Adipose tissue (tissue), 3 donors: ENCODE measurements around the gene CDH4. TPM values are rescaled to one million over a fixed set of nuclear protein-coding genes. Genes with fewer than 3 reads are reported as not detected.

Source experiments
- H3K27ac ChIP-seq: one replicate; pipeline ENCODE4 v1.5.1; 2013; ENCODE audit warnings: low read depth, low read length
- WGBS, 3 donors: extraction: QIAGEN DNeasy Blood & Tissue Kit; methylation state at CpG; one replicate each; pipeline ENCODE4 v1.1.7; 2013; 5-methylcytosine and 5-hydroxymethylcytosine counted together
- polyA plus RNA-seq, 3 donors: library from polyadenylated mRNA; stranded (reverse); fragments of 200-250 nt; gene quantifications; one replicate each; pipeline ENCODE4 v1.2.3, GENCODE V29; 2013
- donor health status: healthy with polysubstance abuse.
- donor health status: Bipolar disorder and iron deficiency.
- donor health status: healthy.

CDH4 gene
- polyA plus RNA-seq, 3 donors: 0.04 to 0.11 (median 0.05) TPM

DNA sequence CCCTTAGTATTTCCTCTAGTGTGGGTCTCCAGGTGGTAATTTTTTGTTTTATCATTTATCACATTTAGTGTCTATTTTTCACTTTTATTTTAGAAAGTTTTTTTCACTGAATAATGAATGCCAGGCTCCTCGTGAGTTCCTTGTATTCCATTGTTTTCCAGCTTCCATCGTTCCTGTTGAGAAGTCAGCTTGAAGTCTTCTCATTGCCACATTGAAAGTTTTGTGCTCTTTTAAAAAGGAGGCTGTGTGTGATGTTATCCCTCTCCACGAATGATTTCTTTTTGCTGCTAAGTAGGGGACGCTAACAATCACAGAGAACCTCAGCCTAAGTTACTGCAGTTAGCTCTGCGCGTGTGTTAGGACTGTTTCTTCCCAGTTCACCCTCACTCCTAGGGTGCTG is 619.1 kb downstream of the CDH4 start:
- 79 to 85% (median 84%) methylated on average over 6 of the region's 6 CpGs for WGBS, 3 donors

DNA sequence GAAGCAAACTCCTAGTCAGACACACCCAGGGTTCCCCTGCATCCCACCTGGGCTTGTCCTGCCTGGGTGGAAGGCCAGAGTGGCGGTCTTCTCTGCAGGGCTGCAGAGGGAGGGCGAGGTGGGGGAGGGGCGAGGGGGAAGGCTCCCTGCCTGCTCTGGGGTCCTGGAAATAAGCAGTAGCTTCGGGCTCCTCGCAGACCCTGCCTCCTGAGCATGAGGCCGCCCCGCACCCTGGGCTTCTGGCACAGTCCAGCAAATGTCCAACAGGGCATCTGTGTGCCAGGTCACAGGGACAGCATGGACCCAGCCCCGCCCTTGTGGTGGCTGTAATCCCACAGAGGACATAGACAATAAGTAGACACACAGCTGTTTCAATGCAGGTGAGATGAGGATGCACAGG is 619.9 kb downstream of the CDH4 start:
- no peak overlapping the region for H3K27ac ChIP-seq
- WGBS, 3 donors: 78 to 84% (median 83%) methylated on average over 8 of the region's 8 CpGs

More for the DNA sequence above, 619.1 kb downstream of the CDH4 start:
- no peak overlapping the region for H3K27ac ChIP-seq

DNA sequence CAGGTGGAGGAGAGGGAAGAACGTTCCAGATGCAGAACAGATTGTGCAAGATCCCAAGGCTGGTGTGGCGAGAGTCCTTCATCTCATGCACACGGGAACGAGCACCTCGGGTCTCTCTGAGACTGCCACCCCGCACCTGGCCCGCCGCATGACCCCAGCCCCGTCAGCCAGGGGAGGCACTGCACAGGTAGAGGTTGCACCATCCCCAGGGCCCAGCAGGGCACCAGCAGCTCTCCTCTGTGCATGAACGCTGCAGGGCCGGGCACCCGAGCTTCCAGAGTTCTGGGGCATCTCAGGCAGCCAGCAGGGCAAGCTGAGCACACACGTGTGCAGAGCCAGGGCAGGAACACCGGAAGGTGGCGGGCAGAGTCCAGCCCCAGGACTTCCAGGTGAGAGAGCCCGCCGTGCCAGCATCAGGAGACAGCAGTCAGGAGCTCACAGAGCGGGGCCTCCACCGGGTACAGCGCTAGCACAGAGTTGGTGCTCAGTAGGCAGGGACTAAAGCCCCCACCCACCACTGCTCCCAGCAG is 620.4 kb downstream of the CDH4 start:
- 85 to 88% (median 87%) methylated on average over 20 of the region's 20 CpGs for WGBS, 3 donors
- no peak overlapping the region for H3K27ac ChIP-seq

DNA sequence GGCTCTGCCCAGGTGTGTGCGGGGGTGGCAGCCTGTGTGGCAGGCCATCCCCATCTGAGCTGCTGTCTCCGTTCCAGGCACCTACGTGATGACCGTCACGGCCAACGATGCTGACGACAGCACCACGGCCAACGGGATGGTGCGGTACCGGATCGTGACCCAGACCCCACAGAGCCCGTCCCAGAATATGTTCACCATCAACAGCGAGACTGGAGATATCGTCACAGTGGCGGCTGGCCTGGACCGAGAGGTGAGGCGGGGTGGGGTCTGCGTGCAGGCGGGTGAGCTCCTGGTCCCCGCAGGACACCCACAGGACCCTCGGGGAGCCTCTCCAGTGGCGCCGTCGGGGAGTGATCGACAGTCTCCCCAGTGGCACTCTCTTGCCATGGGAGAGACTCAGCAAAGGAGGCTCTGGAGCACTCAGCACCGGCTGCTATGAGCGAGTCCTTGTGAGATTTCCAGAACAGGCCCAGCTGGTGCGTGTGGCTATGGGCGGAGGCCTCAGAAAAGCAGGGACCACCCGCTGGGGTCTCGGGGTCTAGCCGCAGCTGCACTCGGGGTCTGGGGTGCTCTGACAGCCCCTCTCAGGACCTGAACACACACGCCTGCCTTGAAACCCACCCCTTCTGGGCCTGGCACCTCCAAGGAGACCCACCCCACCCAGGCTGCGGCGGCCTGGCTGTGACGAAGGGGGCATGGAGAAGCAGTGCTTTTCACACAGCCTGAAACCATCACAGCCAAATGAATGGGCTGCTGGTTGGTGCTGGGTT is 621.8 kb downstream of the CDH4 start:
- 90 to 93% (median 92%) methylated on average over 36 to 38 of the region's 38 CpGs for WGBS, 3 donors
- no peak overlapping the region for H3K27ac ChIP-seq

DNA sequence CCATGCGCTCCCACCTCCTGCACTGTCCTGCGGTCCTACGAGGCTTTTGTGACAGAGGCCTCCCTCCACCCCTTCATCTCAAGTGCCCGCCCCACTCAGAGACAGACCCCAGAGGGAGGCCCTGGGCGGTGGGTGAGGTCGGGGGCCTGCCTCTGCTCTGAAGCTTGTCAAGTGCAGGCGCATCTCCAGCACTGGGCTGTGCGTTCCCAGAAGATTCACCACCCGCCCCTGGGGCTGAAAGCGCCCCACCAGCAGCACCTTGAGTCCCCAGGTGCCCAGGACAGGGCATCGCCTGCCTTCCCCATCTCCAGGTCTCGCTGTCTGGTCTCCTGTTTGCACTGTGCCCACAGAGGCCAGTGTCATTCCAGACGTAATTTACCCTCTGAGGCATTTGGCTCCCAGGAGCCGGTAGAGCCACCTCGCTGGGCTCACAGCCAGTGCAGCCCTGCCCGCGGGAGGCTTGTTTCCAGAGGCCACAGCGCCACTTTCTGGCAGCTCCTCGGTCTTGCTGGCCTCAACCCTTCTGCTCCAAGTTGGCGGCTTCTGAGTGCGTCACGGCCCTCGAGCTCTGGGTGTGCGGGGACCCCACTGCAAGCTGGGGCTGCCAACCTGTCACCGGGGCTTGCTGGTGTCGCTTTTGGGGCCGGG is 622.5 kb downstream of the CDH4 start:
- 57 to 65% (median 60%) methylated on average over 27 of the region's 27 CpGs for WGBS, 3 donors
- no peak overlapping the region for H3K27ac ChIP-seq

DNA sequence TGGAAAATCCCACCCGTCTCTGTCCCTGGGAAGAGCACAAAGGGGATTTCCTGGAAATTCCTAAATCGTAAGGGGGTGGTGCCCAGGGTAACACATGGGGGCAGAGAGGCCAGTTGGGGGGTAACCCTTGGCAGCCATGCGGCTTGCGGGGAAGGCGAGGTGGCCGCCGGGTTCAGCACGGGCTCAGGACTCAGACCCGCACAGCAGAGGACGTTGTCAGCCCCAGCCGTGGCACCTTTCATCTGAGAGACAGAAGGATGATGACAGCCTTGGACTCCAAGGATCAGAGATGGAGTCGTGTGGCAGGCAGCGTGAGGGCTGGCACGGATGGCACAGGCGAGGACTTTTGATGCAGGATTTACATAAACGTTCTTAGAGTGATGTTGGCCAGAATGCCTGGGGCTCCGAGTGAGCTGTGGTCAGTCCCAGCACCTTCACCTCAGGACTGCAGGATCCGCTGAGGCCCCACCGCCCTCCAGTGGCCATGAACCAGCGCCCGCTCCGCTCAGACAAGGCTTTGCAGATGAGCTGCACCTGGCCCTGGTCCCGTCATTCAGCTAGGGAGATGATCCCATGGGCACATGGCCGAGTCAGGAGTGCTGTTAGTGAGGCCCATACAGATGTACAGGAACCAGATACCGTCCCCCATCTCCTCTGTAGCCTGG is 623.3 kb downstream of the CDH4 start:
- 72 to 76% (median 72%) methylated on average over 25 of the region's 25 CpGs for WGBS, 3 donors
- no peak overlapping the region for H3K27ac ChIP-seq

DNA sequence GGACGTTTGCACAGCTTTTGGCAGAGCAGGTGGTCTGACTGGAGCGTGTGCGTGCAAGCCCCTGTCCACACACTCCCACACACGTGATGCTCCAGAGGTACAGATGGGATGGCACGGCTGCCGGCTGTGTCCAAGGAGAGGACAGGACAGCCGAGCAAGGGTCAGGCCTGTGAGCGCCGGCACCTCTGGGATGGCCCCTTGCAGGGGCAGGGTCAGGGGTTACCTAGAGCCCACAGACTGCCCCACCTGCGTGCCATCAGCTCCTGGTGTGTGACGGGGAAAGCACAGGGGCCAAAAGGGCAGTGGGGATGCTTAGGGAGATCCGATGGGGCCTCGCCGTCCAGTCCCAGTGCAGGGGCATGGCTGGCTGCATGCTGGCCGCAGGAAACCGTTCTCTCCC is 623.9 kb downstream of the CDH4 start:
- 74 to 83% (median 76%) methylated on average over 16 of the region's 16 CpGs for WGBS, 3 donors
- H3K27ac ChIP-seq: no peak overlapping the region

DNA sequence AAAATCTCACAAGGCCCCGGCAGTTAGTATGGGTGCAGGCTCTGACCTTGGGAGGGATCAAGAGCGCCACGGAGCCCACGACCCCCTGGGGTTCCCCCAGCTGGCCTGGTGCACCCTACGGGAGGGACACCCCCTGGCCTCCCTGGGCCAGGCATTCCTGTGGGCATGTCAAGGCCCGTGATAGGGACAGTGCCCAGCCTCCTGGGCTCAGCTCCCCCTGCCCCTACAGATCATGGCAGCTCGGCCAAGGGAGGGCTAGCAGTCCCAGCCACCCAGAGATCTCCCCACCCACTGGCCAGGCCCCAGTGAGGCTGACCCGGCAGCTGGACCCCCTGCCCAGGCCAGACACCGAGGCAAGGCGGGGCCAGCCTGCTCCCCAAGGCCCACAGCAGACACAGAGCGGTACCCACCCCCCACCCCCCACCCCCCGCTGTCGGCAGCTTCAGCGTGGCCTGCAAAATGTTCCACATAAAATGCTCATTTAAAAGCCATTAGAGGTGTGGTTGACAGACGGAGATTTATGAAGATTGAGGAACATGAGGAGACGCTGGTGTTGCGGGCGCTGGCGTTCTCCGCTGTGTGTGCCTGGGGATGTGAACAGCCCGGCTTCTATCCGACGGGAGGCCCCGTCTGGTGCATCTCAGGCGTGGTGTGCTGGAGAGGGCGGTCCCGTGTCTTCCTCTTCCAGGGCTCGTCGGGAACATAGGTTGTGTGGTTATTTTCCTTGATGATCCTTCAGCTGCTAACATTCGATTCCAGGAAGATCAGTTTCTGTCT is 625.1 kb downstream of the CDH4 start:
- no peak overlapping the region for H3K27ac ChIP-seq
- WGBS, 3 donors: 67 to 75% (median 71%) methylated on average over 30 of the region's 30 CpGs

DNA sequence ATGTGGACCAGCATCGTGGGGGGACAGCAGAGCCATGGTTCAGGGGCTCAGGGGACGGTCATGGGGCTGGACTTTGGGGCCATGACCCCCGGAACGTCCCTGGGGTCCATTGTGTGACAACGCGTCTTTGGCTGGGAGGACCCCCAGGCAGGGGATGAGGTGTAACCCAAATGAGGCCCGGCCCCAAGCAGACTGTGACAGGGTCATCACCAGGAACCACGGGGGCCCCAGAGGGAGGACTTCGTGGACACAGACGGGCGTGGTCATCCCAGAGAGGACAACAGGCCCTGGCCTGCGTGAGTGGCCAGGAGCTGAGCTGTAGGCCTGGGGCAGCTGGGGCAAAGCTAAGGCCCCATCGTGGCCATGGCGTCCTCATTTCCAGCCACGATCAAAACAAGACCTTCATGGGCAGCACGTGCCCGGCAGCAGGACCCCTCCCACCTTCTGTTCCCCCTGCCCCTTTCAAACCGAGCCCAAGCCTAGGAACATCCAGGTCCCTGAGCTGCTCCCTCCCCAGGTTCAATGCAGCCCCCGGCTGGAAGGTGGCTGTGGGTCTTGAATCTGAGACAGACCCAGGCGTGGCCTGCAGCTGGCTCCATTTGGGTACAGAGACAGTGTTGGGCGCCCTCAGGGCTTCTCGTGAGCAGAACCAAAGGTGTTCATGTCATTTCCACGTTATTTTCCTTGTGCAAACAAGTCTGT is 625.9 kb downstream of the CDH4 start:
- 82 to 83% (median 83%) methylated on average over 23 of the region's 23 CpGs for WGBS, 3 donors
- no peak overlapping the region for H3K27ac ChIP-seq

DNA sequence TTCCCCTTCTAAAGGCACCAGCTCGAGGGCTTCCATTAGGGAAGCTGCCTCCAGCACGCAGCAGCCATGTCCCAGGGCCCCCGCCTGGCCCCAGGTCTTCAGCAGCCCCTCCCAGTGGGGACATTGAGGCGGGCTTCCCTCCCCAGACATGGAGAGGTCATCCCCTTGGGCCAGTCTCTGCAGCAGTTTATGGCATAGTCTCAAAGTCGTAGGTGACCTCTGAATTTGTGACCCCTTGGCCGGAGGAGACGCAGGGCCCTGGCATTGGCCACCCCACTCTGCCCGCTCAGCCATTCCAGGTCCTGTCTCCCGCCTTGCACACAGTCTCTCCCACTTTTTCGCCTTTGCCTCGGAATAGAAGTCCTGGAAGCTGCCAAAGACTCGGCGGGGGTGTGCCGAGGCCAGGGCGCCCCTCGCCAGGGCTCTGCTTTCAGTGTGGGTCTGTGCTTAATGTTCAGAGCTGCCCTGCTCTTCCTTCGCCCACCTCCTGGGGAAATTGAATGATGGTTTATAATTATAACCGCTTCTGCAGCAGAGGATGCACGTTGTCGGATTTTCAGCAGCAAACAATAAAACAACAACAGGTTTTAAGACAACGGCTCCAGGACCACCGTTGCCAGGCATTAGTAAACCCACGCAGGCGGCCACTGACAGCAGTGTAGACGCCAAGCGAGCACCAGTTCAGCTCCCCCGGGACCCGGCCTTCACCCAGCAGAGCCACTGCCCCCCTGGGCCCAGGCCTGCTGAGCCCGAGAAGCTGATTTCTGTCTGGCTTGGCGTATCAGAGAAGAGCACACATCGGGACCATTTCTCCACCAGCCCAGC is 626.6 kb downstream of the CDH4 start:
- WGBS, 3 donors: 84 to 89% (median 85%) methylated on average over 30 to 31 of the region's 31 CpGs

DNA sequence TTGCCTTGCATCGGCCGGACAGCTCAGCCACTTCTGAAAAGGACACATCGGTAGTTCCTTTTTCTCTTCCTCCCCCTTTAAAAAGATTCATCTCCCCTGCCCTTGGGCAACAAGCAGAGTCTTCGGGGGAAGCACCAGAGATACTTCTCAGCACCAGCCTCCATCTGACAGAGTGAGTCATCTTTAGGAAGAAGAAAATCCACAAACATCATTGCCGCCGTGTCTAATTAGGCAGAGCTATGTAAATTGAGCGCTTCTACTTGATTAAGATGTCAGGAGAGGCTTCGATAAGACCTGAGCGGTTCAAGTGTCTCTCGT is 627.2 kb downstream of the CDH4 start:
- no peak overlapping the region for H3K27ac ChIP-seq
- 85 to 88% (median 86%) methylated on average over 10 of the region's 10 CpGs for WGBS, 3 donors

More for the DNA sequence above, 626.6 kb downstream of the CDH4 start:
- no peak overlapping the region for H3K27ac ChIP-seq

DNA sequence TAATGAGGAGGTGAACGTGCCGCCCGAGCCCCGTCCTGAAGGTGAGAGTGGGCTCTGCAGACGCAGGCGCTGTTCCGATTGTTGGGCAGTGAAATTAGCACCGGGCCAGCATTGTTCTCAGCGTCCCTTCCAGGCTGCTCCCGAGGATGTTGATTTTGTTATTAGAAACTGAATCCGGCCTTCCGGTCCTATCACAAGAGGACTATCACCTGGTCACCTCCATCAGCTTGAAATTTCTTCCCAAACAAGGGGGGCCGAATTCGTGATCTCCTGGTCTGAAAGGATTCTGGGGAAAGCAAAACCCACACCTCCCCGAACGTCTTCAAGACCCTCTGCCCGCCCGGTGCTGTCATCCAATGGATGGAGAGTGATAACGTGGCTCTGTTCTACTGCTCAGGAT is 627.6 kb downstream of the CDH4 start:
- WGBS, 3 donors: 89 to 94% (median 91%) methylated on average over 19 of the region's 19 CpGs
- no peak overlapping the region for H3K27ac ChIP-seq

DNA sequence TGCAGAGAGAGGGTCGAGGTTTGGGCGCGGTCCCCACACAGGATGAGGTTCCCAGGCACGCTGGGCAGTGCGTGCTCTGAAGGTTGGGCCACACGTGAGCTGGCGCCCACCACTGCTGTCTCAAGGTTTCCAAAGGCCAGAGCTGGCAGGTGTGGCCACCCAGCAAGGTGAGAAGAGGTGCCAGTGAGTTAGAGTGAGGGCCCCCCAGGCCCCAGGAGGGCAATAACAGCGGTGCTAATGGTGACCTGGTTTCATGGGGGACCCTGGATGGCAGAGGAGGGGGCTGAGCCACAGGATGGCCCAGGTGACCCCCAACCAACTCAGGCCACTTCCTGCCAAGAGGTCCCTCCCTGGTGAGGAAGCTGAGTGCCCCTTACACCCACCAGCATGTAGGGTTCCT is 628.6 kb downstream of the CDH4 start:
- H3K27ac ChIP-seq: no peak overlapping the region
- 87 to 91% (median 88%) methylated on average over 8 of the region's 8 CpGs for WGBS, 3 donors

DNA sequence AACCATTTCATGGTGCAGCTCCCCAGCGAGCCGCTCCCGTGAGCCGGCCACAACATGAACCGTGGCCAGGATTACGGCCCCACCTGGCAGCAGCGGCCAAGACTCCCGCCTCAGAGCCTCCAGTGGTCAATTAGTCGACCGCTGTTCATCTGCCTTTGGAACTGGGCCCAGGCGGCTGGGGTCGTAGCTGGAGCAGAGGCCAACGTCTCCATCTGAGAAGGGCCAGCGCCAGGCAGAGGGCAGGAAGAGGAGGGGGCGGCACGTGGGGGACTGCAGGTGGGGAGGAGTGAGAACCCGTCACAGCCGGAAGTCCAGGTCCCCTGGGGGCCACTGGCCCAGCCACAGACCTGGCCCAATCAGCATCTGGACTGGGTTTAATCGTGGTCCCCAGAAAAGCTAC is 629.4 kb downstream of the CDH4 start:
- H3K27ac ChIP-seq: no peak overlapping the region
- 45 to 61% (median 56%) methylated on average over 19 of the region's 19 CpGs for WGBS, 3 donors

DNA sequence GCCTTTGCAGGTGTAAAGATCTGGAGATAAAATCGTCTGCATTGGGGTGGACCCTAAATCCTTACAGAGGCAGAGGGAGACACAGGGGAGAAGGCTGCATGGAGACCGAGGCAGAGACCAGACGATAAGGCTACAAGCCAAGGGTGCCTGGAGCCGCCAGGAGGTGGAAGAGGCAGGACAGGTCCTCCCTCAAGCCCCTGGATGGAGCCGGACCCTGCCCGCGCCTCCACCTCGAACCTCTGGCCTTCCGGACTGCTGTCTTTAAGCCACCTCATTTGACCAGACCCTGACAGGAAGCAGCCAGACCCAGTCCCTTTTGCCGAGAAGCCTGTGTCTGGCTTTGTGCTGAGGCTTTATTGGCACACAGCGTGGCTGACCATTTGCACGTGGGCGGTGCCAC is 629.8 kb downstream of the CDH4 start:
- H3K27ac ChIP-seq: no peak overlapping the region
- WGBS, 3 donors: 81 to 87% (median 82%) methylated on average over 12 to 13 of the region's 13 CpGs

DNA sequence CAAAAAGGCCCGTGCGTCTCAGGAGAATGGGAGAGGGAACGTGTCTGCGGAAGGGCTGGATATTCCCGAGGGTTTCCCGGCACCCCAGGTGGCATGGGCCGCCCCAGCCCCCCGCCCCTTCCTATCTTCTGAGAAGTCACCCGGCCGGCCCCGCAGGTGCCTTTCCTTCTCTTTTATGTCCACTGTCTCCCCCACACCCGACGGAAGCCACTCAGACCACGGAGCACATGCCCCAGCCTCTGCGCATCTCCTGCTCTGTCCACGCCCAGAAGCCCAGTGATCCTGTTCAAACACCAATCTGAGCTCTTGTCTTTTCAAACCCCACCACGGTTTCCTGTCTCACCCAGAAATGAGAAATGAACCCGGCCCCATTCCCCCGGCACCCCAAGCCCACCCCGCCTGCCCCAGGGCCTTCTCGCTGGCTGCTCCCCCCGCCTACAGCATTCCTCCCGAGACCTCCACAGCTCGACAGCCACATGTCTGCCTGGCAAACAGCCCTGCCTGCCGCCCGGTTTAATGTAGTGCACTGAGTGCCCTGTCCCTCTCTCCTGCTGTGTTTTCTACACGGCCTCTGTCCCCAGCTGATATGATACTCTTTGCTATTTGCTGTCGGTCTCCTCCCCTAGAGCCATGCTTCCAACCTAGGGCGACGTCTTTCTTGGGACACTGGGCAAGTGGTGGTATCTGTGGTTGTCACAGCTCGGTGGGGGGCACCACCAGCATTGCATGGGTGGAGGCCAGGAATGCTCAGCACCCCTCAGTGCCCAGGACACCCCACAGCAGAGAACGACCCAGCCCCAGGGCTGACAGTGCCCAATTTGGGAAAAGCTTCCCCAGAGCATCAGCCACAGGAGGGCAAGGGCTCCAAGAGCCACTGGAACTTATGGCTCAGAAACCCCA is 630.9 kb downstream of the CDH4 start:
- WGBS, 3 donors: 46 to 56% (median 53%) methylated on average over 32 of the region's 32 CpGs
- no peak overlapping the region for H3K27ac ChIP-seq
